ENCODE data around the gene RLBP1.

RLBP1 gene

GRCh38 chr15:89205991-89206585, 15.3 kb downstream of the RLBP1 start:
- DNase-seq, result no peak

GRCh38 chr15:89203705-89204273, 17.6 kb downstream of the RLBP1 start:
- no peak for DNase-seq

GRCh38 chr15:89201465-89202005, 19.8 kb downstream of the RLBP1 start:
- no peak for DNase-seq

- DNase-seq, result no peak
These were observed 21.2 kb downstream of the RLBP1 start for GRCh38 chr15:89200182-89200581.

GRCh38 chr15:89199746-89200145, 21.6 kb downstream of the RLBP1 start:
- DNase-seq, result no peak

- DNase-seq, result no peak
These were observed 22.4 kb downstream of the RLBP1 start for GRCh38 chr15:89198934-89199333.

- DNase-seq, result no peak
These were observed 23.2 kb downstream of the RLBP1 start for GRCh38 chr15:89198196-89198595.

GRCh38 chr15:89197503-89197971, 23.8 kb downstream of the RLBP1 start:
- DNase-seq, result no peak

GRCh38 chr15:89196994-89197393, 24.4 kb downstream of the RLBP1 start:
- peak; percentile 25 for DNase-seq

GRCh38 chr15:89196241-89196640, 25.1 kb downstream of the RLBP1 start:
- no peak for DNase-seq

- no peak for DNase-seq
These were observed 25.5 kb downstream of the RLBP1 start for GRCh38 chr15:89195836-89196235.

GRCh38 chr15:89194608-89195007, 26.8 kb downstream of the RLBP1 start:
- DNase-seq, result no peak

GRCh38 chr15:89192766-89193165, 28.6 kb downstream of the RLBP1 start:
- no peak for DNase-seq

- DNase-seq, result no peak
These were observed 29.2 kb downstream of the RLBP1 start for GRCh38 chr15:89192136-89192535.

- DNase-seq, result no peak
These were observed 33.3 kb downstream of the RLBP1 start for GRCh38 chr15:89187986-89188514.

- no peak for DNase-seq
These were observed 33.9 kb downstream of the RLBP1 start for GRCh38 chr15:89187301-89187985.

- DNase-seq, result no peak
These were observed 34.6 kb downstream of the RLBP1 start for GRCh38 chr15:89186803-89187202.

- no peak for DNase-seq
These were observed 36.4 kb downstream of the RLBP1 start for GRCh38 chr15:89184886-89185526.

GRCh38 chr15:89184357-89184756, 37.0 kb downstream of the RLBP1 start:
- no peak for DNase-seq

GRCh38 chr15:89179966-89180875, 41.2 kb downstream of the RLBP1 start:
- no peak for DNase-seq

- no peak for DNase-seq
These were observed 42.9 kb downstream of the RLBP1 start for GRCh38 chr15:89178307-89178977.
